IPS-NIHi7 (cell line): ENCODE results near the gene CCL8.

Experiments used
- DNase-seq: peaks from one replicate; pipeline ENCODE4 v3.0.0; 2012; ENCODE audit warnings: mixed read lengths; ENCODE audit errors: extremely low spot score

The CCL8 gene

GRCh38 chr17:34319039-34319483 is at the start of gene CCL8:
Gene CCL8 (plus strand): TSS chr17:34319435. CDS start chr17:34319502, 67 bp downstream.
- DNase-seq, result no peak

GRCh38 chr17:34269969-34270368 is 49.3 kb upstream of the CCL8 start, which contains the start of gene CCL7:
Gene CCL7 (plus strand): TSS chr17:34270221. CDS start chr17:34270291, 70 bp downstream.
- DNase-seq, result no peak

GRCh38 chr17:34275881-34276280 is 43.4 kb upstream of the CCL8 start:
- DNase-seq, result no peak

- no peak for DNase-seq
These were observed 42.4 kb upstream of the CCL8 start for GRCh38 chr17:34276826-34277225.

- no peak for DNase-seq
These were observed 35.7 kb upstream of the CCL8 start for GRCh38 chr17:34283571-34283970.

- DNase-seq, result no peak
These were observed 33.9 kb upstream of the CCL8 start, which contains the start of gene CCL11 for GRCh38 chr17:34285286-34285792. Gene CCL11 (plus strand): TSS chr17:34285742. CDS start chr17:34285809, 67 bp downstream.

GRCh38 chr17:34287875-34288274 is 31.4 kb upstream of the CCL8 start:
- DNase-seq, result no peak

- DNase-seq, result no peak
These were observed 28.6 kb upstream of the CCL8 start for GRCh38 chr17:34290586-34290985.

GRCh38 chr17:34291721-34292348 is 27.4 kb upstream of the CCL8 start:
- DNase-seq, result no peak

- DNase-seq, result no peak
These were observed 20.2 kb upstream of the CCL8 start for GRCh38 chr17:34299027-34299426.

- DNase-seq, result no peak
These were observed 19.2 kb upstream of the CCL8 start for GRCh38 chr17:34299956-34300577.

- no peak for DNase-seq
These were observed 18.4 kb upstream of the CCL8 start for GRCh38 chr17:34300652-34301370.

- DNase-seq, result no peak
These were observed 17.2 kb upstream of the CCL8 start for GRCh38 chr17:34301986-34302385.

GRCh38 chr17:34302636-34303035 is 16.6 kb upstream of the CCL8 start:
- DNase-seq, result no peak

GRCh38 chr17:34303606-34304005 is 15.6 kb upstream of the CCL8 start:
- no peak for DNase-seq

- DNase-seq, result no peak
These were observed 14.2 kb upstream of the CCL8 start for GRCh38 chr17:34305061-34305460.

- no peak for DNase-seq
These were observed 13.6 kb upstream of the CCL8 start for GRCh38 chr17:34305606-34306005.

- peak; percentile 78 for DNase-seq
These were observed 12.8 kb upstream of the CCL8 start for GRCh38 chr17:34306466-34306865.

- no peak for DNase-seq
These were observed 12.1 kb upstream of the CCL8 start for GRCh38 chr17:34307110-34307509.

- no peak for DNase-seq
These were observed 10.9 kb upstream of the CCL8 start for GRCh38 chr17:34308371-34308770.

- no peak for DNase-seq
These were observed 7.9 kb upstream of the CCL8 start for GRCh38 chr17:34311291-34311690.

- no peak for DNase-seq
These were observed 7.2 kb upstream of the CCL8 start for GRCh38 chr17:34312080-34312479.

GRCh38 chr17:34313164-34313563 is 6.1 kb upstream of the CCL8 start:
- no peak for DNase-seq
